Measurements from ENCODE around the gene ACOX2. TPM values are rescaled to one million over a fixed set of nuclear protein-coding genes. Genes with fewer than 3 reads are reported as not detected.

The ACOX2 gene
- 10 to 100 TPM; 18.3 to 28.9 (median 20.2) TPM for total RNA-seq

GRCh38 chr3:58536501-58537411 lies at the start of gene ACOX2:
TSS of gene ACOX2 (minus strand) at chr3:58537190. CDS start at chr3:58535106, 2,084 bp downstream.
- H3K27ac ChIP-seq (replicated peaks in 1 of 4), result peak within 1 kb of the TSS; percentile 75 to 84 (median 82)
- no peaks in the 10 kb centered on the region for H3K9me3 ChIP-seq
- no peaks in the 10 kb centered on the region for H3K27me3 ChIP-seq
- TF ChIP-seq POLR2AphosphoS5 (IDR thresholded peaks at IDR 0.05) (peak; percentile 39 to 63), CTCF (IDR thresholded peaks at IDR 0.05) (no peak), EP300 (IDR thresholded peaks at IDR 0.05) (no peak), POLR2A (IDR thresholded peaks at IDR 0.05; ENCODE audit: low read depth) (no peak)
- H3K4me1 ChIP-seq, result peaks cover 30 to 49% (median 38%) of the 10 kb centered on the region in 4 donors
- intact Hi-C loops (cut with DNase I), result loop anchor here (10.0 kb wide), 1 partner anchor 352 kb away; no protein-coding TSS in a partner anchor
- 24% methylated on average over 11 of the region's 13 CpGs for WGBS
- peak; percentile 91 for DNase-seq (ENCODE audit: extremely low spot score)
- H3K36me3 ChIP-seq, result peaks cover 0 to 33% (median 20%) of the 10 kb centered on the region in 4 donors
- H3K4me3 ChIP-seq, result peak within 1 kb of the TSS; percentile 49 to 60 (median 51)

GRCh38 chr3:58585994-58586393 lies 49.0 kb upstream of the ACOX2 start:
- Histone ChIP-seq H3K27ac (replicated peaks in 1 of 4) (peak overlapping the region; percentile 78 to 87 (median 80)), H3K4me1 (peaks cover 21 to 36% (median 26%) of the 10 kb centered on the region in 4 donors), H3K4me3 (peak overlapping the region; percentile 56 to 63 (median 60)), H3K9me3 (no peaks in the 10 kb centered on the region), H3K27me3 (peaks cover 0 to 28% (median 11%) of the 10 kb centered on the region in 4 donors), H3K36me3 (no peaks in the 10 kb centered on the region)
- TF ChIP-seq POLR2A (IDR thresholded peaks at IDR 0.05; ENCODE audit: low read depth), result no peak
- TF ChIP-seq POLR2AphosphoS5 (IDR thresholded peaks at IDR 0.05), result no peak
- no peak for TF ChIP-seq CTCF (IDR thresholded peaks at IDR 0.05)
- TF ChIP-seq EP300 (IDR thresholded peaks at IDR 0.05), result no peak
- intact Hi-C loops (cut with DNase I), result loop anchor here (5.0 kb wide), 1 partner anchor 41 kb away; no protein-coding TSS in a partner anchor
- no peak for DNase-seq (ENCODE audit: extremely low spot score)
- WGBS, result 74% methylated on average over 8 of the region's 8 CpGs

DNA sequence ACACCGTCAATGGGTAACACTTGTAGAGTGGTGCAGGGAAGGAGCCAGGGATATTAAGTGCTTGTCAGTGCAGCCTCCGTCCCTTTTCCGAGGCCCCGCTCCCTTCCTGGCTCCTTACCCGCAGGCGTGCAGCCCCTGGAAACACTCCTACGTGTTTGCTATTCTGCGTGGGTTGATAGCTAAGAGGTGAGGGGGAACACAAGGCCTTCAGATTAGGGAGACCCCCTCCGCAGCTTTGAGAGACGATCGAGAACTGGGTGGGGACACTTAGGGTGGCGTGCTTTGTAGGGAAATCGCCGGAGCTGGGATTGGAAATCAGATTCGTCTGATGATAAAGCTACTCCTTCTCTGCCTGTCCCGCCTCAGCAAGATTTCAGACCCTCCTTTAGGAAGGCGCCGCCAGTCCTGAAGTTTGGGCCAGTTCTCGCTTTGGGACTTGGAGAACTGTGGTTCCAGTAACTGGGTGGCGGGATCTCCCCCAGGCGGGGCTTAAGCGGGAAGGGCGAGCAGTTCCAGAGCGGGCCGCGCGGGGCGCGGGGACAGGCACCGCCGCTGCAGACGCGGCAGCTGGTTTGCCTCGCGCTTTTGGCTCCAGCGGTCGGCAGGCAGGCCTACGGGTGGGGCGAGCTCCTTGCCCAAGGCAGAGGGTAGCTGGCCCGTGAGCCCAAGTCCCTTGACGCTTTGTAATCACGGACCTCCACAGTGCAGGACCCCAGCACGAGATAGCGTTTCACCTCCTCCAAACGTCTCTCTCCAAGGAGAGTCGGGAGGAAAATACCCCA lies 48.2 kb upstream of the ACOX2 start:
- peak; percentile 96 for DNase-seq (ENCODE audit: extremely low spot score)
- no peaks in the 10 kb centered on the region for H3K36me3 ChIP-seq
- H3K4me1 ChIP-seq, result peaks cover 21 to 36% (median 26%) of the 10 kb centered on the region in 4 donors
- peaks cover 0 to 28% (median 11%) of the 10 kb centered on the region in 4 donors for H3K27me3 ChIP-seq
- TF ChIP-seq POLR2AphosphoS5 (IDR thresholded peaks at IDR 0.05) (peak; percentile 59 to 80), POLR2A (IDR thresholded peaks at IDR 0.05; ENCODE audit: low read depth) (no peak), EP300 (IDR thresholded peaks at IDR 0.05) (peak; percentile 73), CTCF (IDR thresholded peaks at IDR 0.05) (peak; percentile 62 to 99 (median 67))
- H3K9me3 ChIP-seq, result no peaks in the 10 kb centered on the region
- WGBS, result 3% methylated on average over 24 of the region's 46 CpGs
- H3K27ac ChIP-seq (replicated peaks in 1 of 4), result peak overlapping the region; percentile 78 to 87 (median 80)
- intact Hi-C loops (cut with DNase I), result loop anchor here (5.0 kb wide), 1 partner anchor 42 kb away; no protein-coding TSS in a partner anchor
- peak overlapping the region; percentile 56 to 63 (median 60) for H3K4me3 ChIP-seq

DNA sequence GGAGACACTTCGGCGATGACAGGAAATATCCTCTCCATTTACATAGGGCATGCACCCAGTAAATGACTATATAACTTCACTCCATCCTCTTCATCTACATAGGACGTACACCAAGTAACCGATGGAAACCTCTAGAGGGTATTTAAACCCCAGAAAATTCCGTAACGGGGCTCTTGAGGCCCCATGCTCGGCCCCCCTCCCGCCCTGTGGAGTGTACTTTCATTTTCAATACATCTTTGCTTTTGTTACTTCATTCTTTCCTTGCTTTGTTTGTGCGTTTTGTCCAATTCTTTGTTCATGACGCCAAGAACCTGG lies 47.7 kb upstream of the ACOX2 start:
- 32% methylated on average over 10 of the region's 10 CpGs for WGBS
- peaks cover 21 to 36% (median 26%) of the 10 kb centered on the region in 4 donors for H3K4me1 ChIP-seq
- peak overlapping the region; percentile 56 to 63 (median 60) for H3K4me3 ChIP-seq
- TF ChIP-seq CTCF (IDR thresholded peaks at IDR 0.05) (no peak), EP300 (IDR thresholded peaks at IDR 0.05) (no peak), POLR2A (IDR thresholded peaks at IDR 0.05; ENCODE audit: low read depth) (no peak), POLR2AphosphoS5 (IDR thresholded peaks at IDR 0.05) (no peak)
- no peak for DNase-seq (ENCODE audit: extremely low spot score)
- peaks cover 0 to 28% (median 11%) of the 10 kb centered on the region in 4 donors for H3K27me3 ChIP-seq
- intact Hi-C loops (cut with DNase I), result loop anchor here (5.0 kb wide), 1 partner anchor 43 kb away; no protein-coding TSS in a partner anchor
- peak overlapping the region; percentile 78 to 87 (median 80) for H3K27ac ChIP-seq (replicated peaks in 1 of 4)
- H3K9me3 ChIP-seq, result no peaks in the 10 kb centered on the region
- H3K36me3 ChIP-seq, result no peaks in the 10 kb centered on the region

Data from esophagus muscularis mucosa (tissue), 4 donors.